Measurements from ENCODE around the gene IL6. TPM values are rescaled to one million over a fixed set of nuclear protein-coding genes. Genes with fewer than 3 reads are reported as not detected.
"Not testable (repeated sequence)": the region's sequence is repeated elsewhere in the genome, so short reads cannot be mapped to it uniquely, and the experiment has no call there.

IL6 gene
- total RNA-seq, 1 experiment from 2014 or later: 27.7 TPM

- no peak for DNase-seq (ENCODE audit: low read depth, low spot score)
- in situ Hi-C loops (cut with HindIII; ENCODE audit: low pct_unique_long_range_greater_than_20kb, low sequenced_read_pairs): no loop called here
These were observed 26.4 kb upstream of the IL6 start for GRCh38 chr7:22700559-22701002.

- in situ Hi-C loops (cut with HindIII; ENCODE audit: low pct_unique_long_range_greater_than_20kb, low sequenced_read_pairs): no loop called here
These were observed 24.5 kb upstream of the IL6 start for GRCh38 chr7:22702516-22702915.

GRCh38 chr7:22703107-22703855, 23.7 kb upstream of the IL6 start:
- in situ Hi-C loops (cut with HindIII; ENCODE audit: low pct_unique_long_range_greater_than_20kb, low sequenced_read_pairs); DNase-seq (ENCODE audit: low read depth, low spot score): not testable (repeated sequence)

More at GRCh38 chr7:22702516-22702915, 24.5 kb upstream of the IL6 start:
- DNase-seq (ENCODE audit: low read depth, low spot score): no peak

- DNase-seq (ENCODE audit: low read depth, low spot score); in situ Hi-C loops (cut with HindIII; ENCODE audit: low pct_unique_long_range_greater_than_20kb, low sequenced_read_pairs): not testable (repeated sequence)
These were observed 22.9 kb upstream of the IL6 start for GRCh38 chr7:22703978-22704610.

GRCh38 chr7:22704722-22705121, 22.3 kb upstream of the IL6 start:
- DNase-seq (ENCODE audit: low read depth, low spot score); in situ Hi-C loops (cut with HindIII; ENCODE audit: low pct_unique_long_range_greater_than_20kb, low sequenced_read_pairs): not testable (repeated sequence)

GRCh38 chr7:22705874-22706273, 21.1 kb upstream of the IL6 start:
- DNase-seq (ENCODE audit: low read depth, low spot score); in situ Hi-C loops (cut with HindIII; ENCODE audit: low pct_unique_long_range_greater_than_20kb, low sequenced_read_pairs): not testable (repeated sequence)

- in situ Hi-C loops (cut with HindIII; ENCODE audit: low pct_unique_long_range_greater_than_20kb, low sequenced_read_pairs); DNase-seq (ENCODE audit: low read depth, low spot score): not testable (repeated sequence)
These were observed 19.8 kb upstream of the IL6 start for GRCh38 chr7:22707026-22707691.

- in situ Hi-C loops (cut with HindIII; ENCODE audit: low pct_unique_long_range_greater_than_20kb, low sequenced_read_pairs); DNase-seq (ENCODE audit: low read depth, low spot score): not testable (repeated sequence)
These were observed 18.8 kb upstream of the IL6 start for GRCh38 chr7:22708214-22708613.

- DNase-seq (ENCODE audit: low read depth, low spot score); in situ Hi-C loops (cut with HindIII; ENCODE audit: low pct_unique_long_range_greater_than_20kb, low sequenced_read_pairs): not testable (repeated sequence)
These were observed 18.3 kb upstream of the IL6 start for GRCh38 chr7:22708677-22709061.

- DNase-seq (ENCODE audit: low read depth, low spot score); in situ Hi-C loops (cut with HindIII; ENCODE audit: low pct_unique_long_range_greater_than_20kb, low sequenced_read_pairs): not testable (repeated sequence)
These were observed 17.8 kb upstream of the IL6 start for GRCh38 chr7:22709062-22709829.

GRCh38 chr7:22709857-22710256, 17.1 kb upstream of the IL6 start:
- no peak for DNase-seq (ENCODE audit: low read depth, low spot score)
- in situ Hi-C loops (cut with HindIII; ENCODE audit: low pct_unique_long_range_greater_than_20kb, low sequenced_read_pairs): no loop called here

GRCh38 chr7:22712999-22713398, 14.0 kb upstream of the IL6 start:
- DNase-seq (ENCODE audit: low read depth, low spot score): no peak
- in situ Hi-C loops (cut with HindIII; ENCODE audit: low pct_unique_long_range_greater_than_20kb, low sequenced_read_pairs): no loop called here

- in situ Hi-C loops (cut with HindIII; ENCODE audit: low pct_unique_long_range_greater_than_20kb, low sequenced_read_pairs): no loop called here
- DNase-seq (ENCODE audit: low read depth, low spot score): no peak
These were observed 13.5 kb upstream of the IL6 start for GRCh38 chr7:22713463-22713862.

GRCh38 chr7:22715969-22716368, 11.0 kb upstream of the IL6 start:
- no peak for DNase-seq (ENCODE audit: low read depth, low spot score)
- in situ Hi-C loops (cut with HindIII; ENCODE audit: low pct_unique_long_range_greater_than_20kb, low sequenced_read_pairs): no loop called here

- no peak for DNase-seq (ENCODE audit: low read depth, low spot score)
- in situ Hi-C loops (cut with HindIII; ENCODE audit: low pct_unique_long_range_greater_than_20kb, low sequenced_read_pairs): no loop called here
These were observed 9.2 kb upstream of the IL6 start for GRCh38 chr7:22717760-22718159.

GRCh38 chr7:22718200-22718711, 8.7 kb upstream of the IL6 start:
- DNase-seq (ENCODE audit: low read depth, low spot score): no peak
- in situ Hi-C loops (cut with HindIII; ENCODE audit: low pct_unique_long_range_greater_than_20kb, low sequenced_read_pairs): no loop called here

GRCh38 chr7:22718911-22719420, 8.0 kb upstream of the IL6 start:
- in situ Hi-C loops (cut with HindIII; ENCODE audit: low pct_unique_long_range_greater_than_20kb, low sequenced_read_pairs): no loop called here
- DNase-seq (ENCODE audit: low read depth, low spot score): no peak

Measured in SK-MEL-5 (cell line).